Neural crest cell (in vitro differentiated cells): ENCODE results near the gene TTC7B. TPM values are rescaled to one million over a fixed set of nuclear protein-coding genes. Genes with fewer than 3 reads are reported as not detected.

Experiments used
- DNase-seq: peaks from one replicate; pipeline ENCODE4 v3.0.0; 2021; ENCODE audit warnings: low read depth, mixed read lengths, low spot score
- H3K27ac Mint-ChIP-seq: one replicate; pipeline ENCODE4 v1.8.0; 2021; ENCODE audit warnings: mild to moderate bottlenecking, mixed read lengths; ENCODE audit not compliant: unreplicated experiment
- H3K27me3 Mint-ChIP-seq: 2 replicates; pipeline ENCODE4 v1.8.0; 2021; ENCODE audit warnings: low read depth, mild to moderate bottlenecking, mixed read lengths
- H3K36me3 Mint-ChIP-seq: 2 replicates; pipeline ENCODE4 v1.8.0; 2021; ENCODE audit warnings: low read depth, mild to moderate bottlenecking, mixed read lengths
- H3K4me1 Mint-ChIP-seq: 2 replicates; pipeline ENCODE4 v1.8.0; 2021; ENCODE audit warnings: mixed read lengths
- H3K4me3 Mint-ChIP-seq: one replicate; pipeline ENCODE4 v1.8.0; 2021; ENCODE audit warnings: mild to moderate bottlenecking, mixed read lengths
- H3K9me3 Mint-ChIP-seq: 2 replicates; pipeline ENCODE4 v1.8.0; 2021; ENCODE audit warnings: mixed read lengths
- CTCF ChIP-seq: fragments of 200-600 bp; sonication (generic); conservative IDR thresholded peaks from 2 replicates; pipeline ENCODE4 v1.5.0; 2021; ENCODE audit warnings: antibody characterized with exemption, mild to moderate bottlenecking
- total RNA-seq: library from RNA; stranded (reverse); gene quantifications from 2 replicates; pipeline ENCODE4 v1.2.1, GENCODE V29; 2021

The TTC7B gene
- total RNA-seq, 1 donor from 2014 or later, result 56.4 TPM

DNA sequence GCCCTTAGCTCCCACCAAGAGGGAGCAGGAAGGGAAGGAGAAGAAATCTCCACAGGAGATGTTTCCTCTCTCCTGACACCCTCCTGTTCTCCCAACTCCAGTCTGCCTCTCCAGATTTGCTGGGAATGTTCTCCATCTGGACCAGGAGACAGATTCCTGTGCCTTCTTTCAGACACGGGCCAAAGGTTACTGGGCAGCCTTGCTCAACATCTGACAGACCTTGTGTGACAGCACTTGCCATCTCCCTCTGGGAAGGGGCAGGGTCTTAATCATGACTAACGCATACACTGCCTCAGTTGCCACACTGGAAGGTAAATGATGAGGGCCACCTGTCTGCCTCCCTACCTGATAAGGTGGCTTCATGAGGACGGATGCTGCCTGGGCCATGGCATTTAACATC, 2.5 kb upstream of the TTC7B start:
- H3K9me3 Mint-ChIP-seq, result peaks cover under 1% of the 10 kb centered on the region
- H3K27ac Mint-ChIP-seq, result no peak overlapping the region

DNA sequence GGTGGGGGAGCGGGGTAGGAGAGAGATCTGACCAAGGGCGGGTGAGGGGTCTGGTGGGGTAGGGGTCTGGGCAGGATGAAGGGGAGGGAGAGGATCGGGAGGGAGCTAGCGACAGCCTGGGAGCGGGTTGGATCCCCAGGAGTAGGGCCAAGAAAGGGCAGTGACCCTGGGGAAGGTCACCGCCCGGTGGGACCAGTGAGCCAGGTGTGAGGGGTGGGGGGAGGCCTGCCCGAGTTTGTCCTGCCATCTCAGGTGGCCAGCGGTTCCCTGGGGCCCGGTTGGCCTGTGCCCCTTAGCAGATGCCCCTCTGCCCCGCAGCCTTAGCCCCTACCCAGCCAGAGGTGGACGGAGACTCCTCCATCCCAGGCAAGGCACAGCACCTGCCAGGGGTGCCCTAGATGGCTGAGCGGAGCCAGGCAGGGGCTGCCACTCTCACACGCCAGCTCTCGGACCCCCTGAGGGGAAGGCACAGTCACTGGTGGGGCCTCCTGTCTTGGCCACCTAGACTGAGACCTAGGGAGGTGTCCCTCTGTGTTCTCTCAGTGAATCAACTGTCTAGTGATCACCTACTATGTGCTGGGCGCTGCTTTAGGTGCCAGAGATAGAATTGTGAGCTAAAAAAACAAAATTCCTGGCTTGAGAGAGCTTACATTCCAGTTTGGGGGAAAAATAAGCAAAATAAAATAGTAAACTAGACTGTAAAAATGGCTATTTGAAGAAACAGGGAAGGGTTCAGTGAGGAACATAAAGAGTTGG, 629 bp upstream of the TTC7B start:
- Mint-ChIP-seq H3K4me1 (peaks cover 30% of the 10 kb centered on the region), H3K4me3 (peak overlapping the region; percentile 77)

More for the DNA sequence above, 2.5 kb upstream of the TTC7B start:
- Mint-ChIP-seq H3K36me3 (peaks cover 4% of the 10 kb centered on the region), H3K27me3 (no peaks in the 10 kb centered on the region), H3K4me3 (no peak overlapping the region), H3K4me1 (peaks cover 21% of the 10 kb centered on the region)
- no peak for TF ChIP-seq CTCF
- DNase-seq, result no peak

DNA sequence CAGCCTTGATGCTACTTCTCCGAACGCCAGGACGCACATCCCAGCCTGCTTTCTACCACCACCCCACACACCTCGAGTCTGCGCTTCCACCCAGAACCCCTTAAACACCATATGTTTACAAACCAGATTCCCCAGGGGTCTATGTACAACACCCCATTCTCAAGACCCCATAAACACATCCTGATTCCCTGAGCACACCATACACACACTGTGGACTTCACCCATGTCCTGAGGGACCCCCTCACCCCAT, 733 bp downstream of the TTC7B start:
- Mint-ChIP-seq H3K36me3 (no peaks in the 10 kb centered on the region), H3K4me1 (peaks cover 30% of the 10 kb centered on the region), H3K9me3 (no peaks in the 10 kb centered on the region), H3K27me3 (no peaks in the 10 kb centered on the region), H3K27ac (peak overlapping the region; percentile 92), H3K4me3 (peak overlapping the region; percentile 92)
- no peak for DNase-seq
- TF ChIP-seq CTCF, result no peak

More for the DNA sequence above, 629 bp upstream of the TTC7B start:
- no peaks in the 10 kb centered on the region for H3K9me3 Mint-ChIP-seq
- no peak overlapping the region for H3K27ac Mint-ChIP-seq
- no peaks in the 10 kb centered on the region for H3K36me3 Mint-ChIP-seq
- H3K27me3 Mint-ChIP-seq, result no peaks in the 10 kb centered on the region
- TF ChIP-seq CTCF, result peak; percentile 10
- no peak for DNase-seq

DNA sequence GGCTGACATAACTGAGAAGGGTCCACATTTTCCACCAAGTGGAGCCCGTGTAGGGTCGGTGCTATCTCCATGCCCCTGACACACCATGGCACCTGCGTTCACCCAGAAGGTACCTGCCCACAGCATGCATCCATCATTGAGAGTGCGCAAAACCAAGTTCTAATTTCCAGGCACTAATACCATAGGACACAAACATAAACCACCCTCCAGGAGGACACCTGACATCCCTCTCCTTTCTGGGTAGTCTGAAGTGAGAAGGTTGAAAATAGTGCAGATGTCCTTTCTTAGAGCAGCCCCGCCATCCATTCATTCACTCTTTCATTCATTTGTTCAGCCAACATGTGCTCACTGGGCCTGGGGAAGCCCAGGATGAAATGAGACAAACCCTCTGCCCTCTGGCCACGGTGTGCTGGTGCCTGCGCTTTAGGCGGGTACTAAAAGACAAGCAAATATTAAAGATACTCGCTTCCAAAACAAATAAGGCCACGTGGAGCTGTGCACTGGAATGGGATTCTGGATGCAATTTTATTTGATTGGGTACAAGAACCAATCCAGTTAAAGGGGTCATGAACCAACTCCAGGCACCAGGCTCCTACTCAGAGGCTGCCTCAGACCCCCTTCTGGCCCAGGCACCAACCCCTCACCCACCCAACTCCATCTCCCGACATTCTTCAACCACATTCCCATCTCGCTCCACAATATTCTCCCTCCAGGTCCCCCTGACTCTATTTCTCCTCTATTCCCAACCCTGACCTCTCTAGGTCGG, 1.2 kb downstream of the TTC7B start:
- Mint-ChIP-seq H3K9me3 (no peaks in the 10 kb centered on the region), H3K27ac (peak overlapping the region; percentile 92), H3K36me3 (no peaks in the 10 kb centered on the region), H3K4me3 (peak overlapping the region; percentile 92), H3K4me1 (peaks cover 31% of the 10 kb centered on the region), H3K27me3 (no peaks in the 10 kb centered on the region)
- TF ChIP-seq CTCF, result no peak
- DNase-seq, result no peak

GRCh38 chr14:90813442-90813841, 2.8 kb downstream of the TTC7B start:
- TF ChIP-seq CTCF, result no peak
- no peak for DNase-seq
- Mint-ChIP-seq H3K4me3 (peak overlapping the region; percentile 75), H3K27ac (peak overlapping the region; percentile 1), H3K27me3 (no peaks in the 10 kb centered on the region), H3K9me3 (no peaks in the 10 kb centered on the region), H3K36me3 (no peaks in the 10 kb centered on the region), H3K4me1 (peaks cover 31% of the 10 kb centered on the region)
